Kidney tubule cell (primary cell): Measurements from ENCODE around the gene NIPAL4.
"Not testable (repeated sequence)": the region's sequence is repeated elsewhere in the genome, so short reads cannot be mapped to it uniquely, and the experiment has no call there.

Experiments
- DNase-seq: peaks from one replicate; pipeline ENCODE4 v3.0.0-alpha.2; 2018; ENCODE audit warnings: low spot score

NIPAL4 gene

GRCh38 chr5:157459715-157460599 is at the start of gene NIPAL4:
Gene NIPAL4 (plus strand): TSS chr5:157460213. CDS start chr5:157460321, 108 bp downstream.
- DNase-seq = peak; percentile 26

- no peak for DNase-seq
Measured at GRCh38 chr5:157415838-157416237, 44.2 kb upstream of the NIPAL4 start.

- not testable (repeated sequence) for DNase-seq
Measured at GRCh38 chr5:157419521-157419920, 40.5 kb upstream of the NIPAL4 start.

GRCh38 chr5:157429920-157430319 is 30.1 kb upstream of the NIPAL4 start:
- DNase-seq = not testable (repeated sequence)

- DNase-seq = peak; percentile 79
Measured at GRCh38 chr5:157431544-157432200, 28.3 kb upstream of the NIPAL4 start.

GRCh38 chr5:157434096-157434495 is 25.9 kb upstream of the NIPAL4 start:
- no peak for DNase-seq

GRCh38 chr5:157443041-157443549 is 16.9 kb upstream of the NIPAL4 start:
- peak; percentile 51 for DNase-seq

- DNase-seq = no peak
Measured at GRCh38 chr5:157444224-157444623, 15.8 kb upstream of the NIPAL4 start.

GRCh38 chr5:157445745-157446411 is 14.1 kb upstream of the NIPAL4 start:
- DNase-seq = no peak

- DNase-seq = no peak
Measured at GRCh38 chr5:157446412-157446935, 13.5 kb upstream of the NIPAL4 start.

- DNase-seq = peak; percentile 47
Measured at GRCh38 chr5:157447201-157447637, 12.8 kb upstream of the NIPAL4 start.

GRCh38 chr5:157449011-157449723 is 10.8 kb upstream of the NIPAL4 start:
- DNase-seq = no peak

- no peak for DNase-seq
Measured at GRCh38 chr5:157450024-157450423, 10.0 kb upstream of the NIPAL4 start.

- peak; percentile 40 for DNase-seq
Measured at GRCh38 chr5:157451806-157452205, 8.2 kb upstream of the NIPAL4 start.

GRCh38 chr5:157454273-157454672 is 5.7 kb upstream of the NIPAL4 start:
- no peak for DNase-seq

- no peak for DNase-seq
Measured at GRCh38 chr5:157455057-157455456, 5.0 kb upstream of the NIPAL4 start.

- no peak for DNase-seq
Measured at GRCh38 chr5:157456301-157456700, 3.7 kb upstream of the NIPAL4 start.

- DNase-seq = no peak
Measured at GRCh38 chr5:157457391-157457790, 2.6 kb upstream of the NIPAL4 start.

GRCh38 chr5:157458835-157459234 is 1.2 kb upstream of the NIPAL4 start:
- DNase-seq = no peak

- DNase-seq = no peak
Measured at GRCh38 chr5:157460921-157461792, 1.1 kb downstream of the NIPAL4 start.
